Heart left ventricle (tissue), 16 donors: ENCODE data around the gene HSPA12A. TPM values are rescaled to one million over a fixed set of nuclear protein-coding genes. Genes with fewer than 3 reads are reported as not detected.

ENCODE experiments used
- ATAC-seq, 4 donors: fragments of 200-7000 bp; cut with Tn5 transposase; one replicate each; pipeline ENCODE4 v1.9.1; 2020 to 2022; ENCODE audit warnings: moderate library complexity in 4 of 4, mild to moderate bottlenecking in 3 of 4, moderate number of reproducible peaks in 1 of 4
- DNase-seq, 5 donors: peaks; one replicate each; pipeline ENCODE4 v3.0.0-alpha.2; 2020
- H3K27ac ChIP-seq, 12 donors: fragments of 200-600 bp; sonication (generic) in 4 of 12; one replicate each; pipeline versions ENCODE4 v1.5.0 to v1.8.0; 2016 to 2022; ENCODE audit warnings: mild to moderate bottlenecking in 2 of 12
- H3K27me3 ChIP-seq, 9 donors: fragments of 200-600 bp; sonication (generic) in 2 of 9; one replicate each; pipeline versions ENCODE4 v1.5.1 to v1.8.0; 2016 to 2022; ENCODE audit warnings: mild to moderate bottlenecking in 3 of 9
- H3K36me3 ChIP-seq, 9 donors: fragments of 200-600 bp; sonication (generic) in 2 of 9; one replicate each; pipeline versions ENCODE4 v1.5.0 to v1.8.0; 2018 to 2022; ENCODE audit warnings: mild to moderate bottlenecking in 2 of 9
- H3K4me1 ChIP-seq, 12 donors: fragments of 200-600 bp; sonication (generic) in 4 of 12; one replicate each; pipeline versions ENCODE4 v1.5.0 to v1.8.0; 2016 to 2022; ENCODE audit warnings: mild to moderate bottlenecking in 3 of 12
- H3K4me3 ChIP-seq, 12 donors: fragments of 200-600 bp; sonication (generic) in 4 of 12; one replicate each; pipeline versions ENCODE4 v1.5.0 to v1.8.0; 2017 to 2022; ENCODE audit warnings: mild to moderate bottlenecking in 9 of 12, moderate library complexity in 4 of 12
- H3K9me3 ChIP-seq, 12 donors: fragments of 200-600 bp; sonication (generic) in 4 of 12; one replicate each; pipeline versions ENCODE4 v1.5.0 to v1.8.0; 2016 to 2022; ENCODE audit warnings: mild to moderate bottlenecking in 1 of 12
- CTCF ChIP-seq, 12 donors: fragments of 200-600 bp; sonication (generic) in 4 of 12; IDR thresholded peaks; one replicate each; pipeline versions ENCODE4 v1.5.0 to v1.8.0; 2018 to 2022; ENCODE audit warnings: antibody characterized with exemption in 12 of 12, mild to moderate bottlenecking in 5 of 12
- POLR2A ChIP-seq, 2 donors: fragments of 450-650 bp; IDR thresholded peaks; one replicate each; pipeline ENCODE4 v1.6.1; 2017; ENCODE audit warnings: antibody characterized with exemption in 2 of 2, mild to moderate bottlenecking in 2 of 2, moderate library complexity in 2 of 2
- WGBS, 4 donors: extraction: QIAGEN DNeasy Blood & Tissue Kit in 2 of 4; methylation state at CpG; one replicate each; pipeline versions ENCODE4 v1.1.5 to v1.1.7; 2013 to 2018; 5-methylcytosine and 5-hydroxymethylcytosine counted together
- intact Hi-C, 10 donors: fragments of 100-400 bp; cut with DNase I; formaldehyde crosslinking; loops; one replicate each; pipeline versions ENCODE4 v1.11.1 to v1.14.2; 2022
- polyA plus RNA-seq, 2 donors: library from polyadenylated mRNA; stranded (reverse); fragments of 200-250 nt; gene quantifications; one replicate each; pipeline ENCODE4 v1.2.3, GENCODE V29; 2013
- total RNA-seq, 9 donors: library from RNA; depleted of rRNA in 2 of 9; stranded (reverse); fragments of >200 nt in 2 of 9; fragmentation: NEBNext Ultra II Directional in 3 of 9; extraction: Animal tissue kit (Norgen Biotek cat#: 25700) in 3 of 9; gene quantifications; one replicate each; pipeline versions ENCODE4 v1.1.0 to v1.2.4, GENCODE V29; 2016 to 2023
- donor health status: ischemic (EF 13 %, LVEDD 7.1; RV severe dilation, severe dysfunction).
- donor health status: healthy with polysubstance abuse.
- donor health status: DM: no; HTN: yes; CAD: no.
- donor health status: DM: no; HTN: no; CAD: no.
- donor health status: ischemic (EF 25% LVEDD 6.9; RV normal size, moderate dysfunction).
- donor health status: ischemic (EF 25% LVEDD 5.7; RV mildly dilated, moderate dysfunction).
- donor health status: healthy.
- donor health status: DM: yes; HTN: yes; CAD: no.
- donor health status: ischemic (EF 35%, LVEDD 5.7; RV mildly dilated, moderate dysfunction).
- donor health status: nonischemic (EF 11% LVEDD 7.7; RV severe dilation, severe dysfunction).
- donor health status: DM: yes; HTN: yes; CAD: no.
- donor health status: PGD.
- donor health status: ischemic (EF 29% LVEDD 5.4; RV normal size, mild dysfunction).
- donor health status: nonischemic (EF 23%, LVEDD 6.1; RV moderate dilation, normal function).

Gene HSPA12A
- total and polyA plus RNA-seq, 11 donors = 4.7 to 17.0 (median 13.5) TPM

- intact Hi-C loops = no loop called here
- Histone ChIP-seq H3K36me3 (no peaks in the 10 kb centered on the region), H3K27me3 (peaks cover 0 to 7% (median 0%) of the 10 kb centered on the region in 9 donors), H3K4me1 (no peaks in the 10 kb centered on the region), H3K9me3 (no peaks in the 10 kb centered on the region), H3K27ac (no peak overlapping the region), H3K4me3 (no peak overlapping the region)
- DNase-seq (no peak), ATAC-seq (no peak)
- WGBS, 4 donors = 91 to 97% (median 94%) methylated on average over 8 of the region's 8 CpGs
- TF ChIP-seq POLR2A (IDR thresholded peaks at IDR 0.05) (no peak), CTCF (IDR thresholded peaks at IDR 0.05) (no peak)
Measured at GRCh38 chr10:116633216-116633600, 109.2 kb downstream of the HSPA12A start.

GRCh38 chr10:116632596-116633215 lies 109.7 kb downstream of the HSPA12A start:
- peaks cover 0 to 11% (median 4%) of the 10 kb centered on the region in 9 donors for H3K27me3 ChIP-seq
- WGBS, 4 donors = 87 to 90% (median 87%) methylated on average over 17 of the region's 17 CpGs
- ATAC-seq (no peak), DNase-seq (no peak)
- no peak overlapping the region for H3K27ac ChIP-seq
- TF ChIP-seq POLR2A (IDR thresholded peaks at IDR 0.05) (no peak), CTCF (IDR thresholded peaks at IDR 0.05) (no peak)
- H3K4me3 ChIP-seq = no peak overlapping the region
- H3K36me3 ChIP-seq = no peaks in the 10 kb centered on the region
- peaks cover 0 to 1% (median 0%) of the 10 kb centered on the region in 12 donors for H3K4me1 ChIP-seq
- intact Hi-C loops = no loop called here
- H3K9me3 ChIP-seq = no peaks in the 10 kb centered on the region

- H3K36me3 ChIP-seq = no peaks in the 10 kb centered on the region
- no peak for ATAC-seq
- peaks cover 0 to 7% (median 0%) of the 10 kb centered on the region in 12 donors for H3K4me1 ChIP-seq
- intact Hi-C loops = no loop called here
- H3K27me3 ChIP-seq = peaks cover 0 to 19% (median 11%) of the 10 kb centered on the region in 9 donors
- H3K9me3 ChIP-seq = no peaks in the 10 kb centered on the region
- no peak overlapping the region for H3K27ac ChIP-seq
- DNase-seq = no peak
- no peak overlapping the region for H3K4me3 ChIP-seq
- TF ChIP-seq CTCF (IDR thresholded peaks at IDR 0.05) (no peak), POLR2A (IDR thresholded peaks at IDR 0.05) (no peak)
- 88 to 91% (median 90%) methylated on average over 6 of the region's 6 CpGs for WGBS, 4 donors
Measured at GRCh38 chr10:116631871-116632295, 110.5 kb downstream of the HSPA12A start.

GRCh38 chr10:116630020-116630419 lies 112.3 kb downstream of the HSPA12A start:
- ATAC-seq = no peak

More at GRCh38 chr10:116630020-116630419, 112.3 kb downstream of the HSPA12A start:
- Histone ChIP-seq H3K27me3 (peaks cover 0 to 31% (median 20%) of the 10 kb centered on the region in 9 donors), H3K4me3 (no peak overlapping the region), H3K4me1 (peaks cover 0 to 7% (median 0%) of the 10 kb centered on the region in 12 donors), H3K27ac (no peak overlapping the region), H3K9me3 (no peaks in the 10 kb centered on the region), H3K36me3 (no peaks in the 10 kb centered on the region)
- intact Hi-C loops = no loop called here
- TF ChIP-seq CTCF (IDR thresholded peaks at IDR 0.05) = no peak
- TF ChIP-seq POLR2A (IDR thresholded peaks at IDR 0.05) = no peak
- WGBS, 4 donors = 84 to 93% (median 85%) methylated on average over 2 of the region's 2 CpGs
- no peak for DNase-seq
